HEK293 (cell line): Measurements from ENCODE around the gene HARS1.

Experiments
- BCL11B ChIP-seq: fragments of 450-650 bp; formaldehyde crosslinking; IDR thresholded peaks from 2 replicates; pipeline ENCODE4 v1.5.1; 2016; ENCODE audit warnings: low read depth, missing biosample characterization, missing genetic modification characterization
- PRDM1 ChIP-seq: fragments of 450-650 bp; formaldehyde crosslinking; IDR thresholded peaks from 2 replicates; pipeline ENCODE4; 2016; ENCODE audit warnings: missing biosample characterization, missing genetic modification characterization
- RBAK ChIP-seq: fragments of 450-650 bp; formaldehyde crosslinking; IDR thresholded peaks from 2 replicates; pipeline ENCODE4 v1.5.1; 2016; ENCODE audit warnings: missing biosample characterization, missing genetic modification characterization
- ZBTB1 ChIP-seq: fragments of 450-650 bp; formaldehyde crosslinking; IDR thresholded peaks from 2 replicates; pipeline ENCODE4 v1.5.1; 2016; ENCODE audit warnings: missing biosample characterization, missing genetic modification characterization
- ZBTB17 ChIP-seq: fragments of 450-650 bp; formaldehyde crosslinking; IDR thresholded peaks from 2 replicates; pipeline ENCODE4 v1.5.1; 2016; ENCODE audit warnings: missing biosample characterization, missing genetic modification characterization
- ZFP69B ChIP-seq: fragments of 450-650 bp; formaldehyde crosslinking; IDR thresholded peaks from 2 replicates; pipeline ENCODE4 v1.5.1; 2016; ENCODE audit warnings: missing biosample characterization, missing genetic modification characterization
- ZNF169 ChIP-seq: fragments of 450-650 bp; formaldehyde crosslinking; IDR thresholded peaks from 2 replicates; pipeline ENCODE4 v1.5.1; 2016; ENCODE audit warnings: missing biosample characterization, missing genetic modification characterization
- ZNF174 ChIP-seq: fragments of 450-650 bp; formaldehyde crosslinking; IDR thresholded peaks from 2 replicates; pipeline ENCODE4 v1.5.0; 2017; ENCODE audit warnings: missing biosample characterization, mild to moderate bottlenecking, missing genetic modification characterization
- ZNF214 ChIP-seq: fragments of 450-650 bp; formaldehyde crosslinking; IDR thresholded peaks from 2 replicates; pipeline ENCODE4 v1.5.1; 2017; ENCODE audit warnings: missing biosample characterization, mild to moderate bottlenecking, missing genetic modification characterization, borderline replicate concordance
- ZNF324 ChIP-seq: fragments of 450-650 bp; formaldehyde crosslinking; IDR thresholded peaks from 2 replicates; pipeline ENCODE4 v1.5.1; 2016; ENCODE audit warnings: missing biosample characterization, missing genetic modification characterization
- ZNF433 ChIP-seq: fragments of 450-650 bp; formaldehyde crosslinking; IDR thresholded peaks from 2 replicates; pipeline ENCODE4 v1.5.1; 2016; ENCODE audit warnings: missing biosample characterization, missing genetic modification characterization, low read depth
- ZNF501 ChIP-seq: fragments of 450-650 bp; formaldehyde crosslinking; IDR thresholded peaks from 2 replicates; pipeline ENCODE4 v1.5.1; 2016; ENCODE audit warnings: missing biosample characterization, missing genetic modification characterization
- ZNF529 ChIP-seq: fragments of 450-650 bp; formaldehyde crosslinking; IDR thresholded peaks from 2 replicates; pipeline ENCODE4 v1.5.1; 2017; ENCODE audit warnings: missing genetic modification characterization, missing biosample characterization; ENCODE audit not compliant: insufficient replicate concordance
- ZNF558 ChIP-seq: fragments of 450-650 bp; formaldehyde crosslinking; IDR thresholded peaks from 2 replicates; pipeline ENCODE4 v1.5.1; 2016; ENCODE audit warnings: missing biosample characterization, missing genetic modification characterization
- ZNF791 ChIP-seq: fragments of 450-650 bp; formaldehyde crosslinking; IDR thresholded peaks from 2 replicates; pipeline ENCODE4 v1.5.1; 2016; ENCODE audit warnings: missing biosample characterization, missing genetic modification characterization
- TF ChIP-seq, protein P1 (sequence below): fragments of 450-650 bp; formaldehyde crosslinking; IDR thresholded peaks from 2 replicates; pipeline ENCODE4 v1.5.1; 2016; ENCODE audit warnings: missing biosample characterization, missing genetic modification characterization
- TF ChIP-seq, protein P2 (sequence below): fragments of 450-650 bp; formaldehyde crosslinking; IDR thresholded peaks from 2 replicates; pipeline ENCODE4 v1.5.1; 2016; ENCODE audit warnings: missing biosample characterization, missing genetic modification characterization, low read depth
- TF ChIP-seq, protein P3 (sequence below): fragments of 450-650 bp; formaldehyde crosslinking; IDR thresholded peaks from 2 replicates; pipeline ENCODE4 v1.5.1; 2016; ENCODE audit warnings: missing biosample characterization, missing genetic modification characterization
- TF ChIP-seq, protein P4 (sequence below): fragments of 450-650 bp; formaldehyde crosslinking; IDR thresholded peaks from 2 replicates; pipeline ENCODE4 v1.5.1; 2016; ENCODE audit warnings: missing biosample characterization, missing genetic modification characterization, borderline replicate concordance
- TF ChIP-seq, protein P5 (sequence below): fragments of 450-650 bp; formaldehyde crosslinking; IDR thresholded peaks from 2 replicates; pipeline ENCODE4 v1.5.1; 2016; ENCODE audit warnings: missing biosample characterization, missing genetic modification characterization
- TF ChIP-seq, protein P6 (sequence below): fragments of 450-650 bp; formaldehyde crosslinking; IDR thresholded peaks from 2 replicates; pipeline ENCODE4 v1.5.1; 2016; ENCODE audit warnings: missing biosample characterization, missing genetic modification characterization
- TF ChIP-seq, protein P7 (sequence below): fragments of 450-650 bp; formaldehyde crosslinking; conservative IDR thresholded peaks from 2 replicates; pipeline ENCODE4 v1.5.1; 2016; ENCODE audit warnings: low read depth, missing biosample characterization, missing genetic modification characterization

HARS1 gene

DNA sequence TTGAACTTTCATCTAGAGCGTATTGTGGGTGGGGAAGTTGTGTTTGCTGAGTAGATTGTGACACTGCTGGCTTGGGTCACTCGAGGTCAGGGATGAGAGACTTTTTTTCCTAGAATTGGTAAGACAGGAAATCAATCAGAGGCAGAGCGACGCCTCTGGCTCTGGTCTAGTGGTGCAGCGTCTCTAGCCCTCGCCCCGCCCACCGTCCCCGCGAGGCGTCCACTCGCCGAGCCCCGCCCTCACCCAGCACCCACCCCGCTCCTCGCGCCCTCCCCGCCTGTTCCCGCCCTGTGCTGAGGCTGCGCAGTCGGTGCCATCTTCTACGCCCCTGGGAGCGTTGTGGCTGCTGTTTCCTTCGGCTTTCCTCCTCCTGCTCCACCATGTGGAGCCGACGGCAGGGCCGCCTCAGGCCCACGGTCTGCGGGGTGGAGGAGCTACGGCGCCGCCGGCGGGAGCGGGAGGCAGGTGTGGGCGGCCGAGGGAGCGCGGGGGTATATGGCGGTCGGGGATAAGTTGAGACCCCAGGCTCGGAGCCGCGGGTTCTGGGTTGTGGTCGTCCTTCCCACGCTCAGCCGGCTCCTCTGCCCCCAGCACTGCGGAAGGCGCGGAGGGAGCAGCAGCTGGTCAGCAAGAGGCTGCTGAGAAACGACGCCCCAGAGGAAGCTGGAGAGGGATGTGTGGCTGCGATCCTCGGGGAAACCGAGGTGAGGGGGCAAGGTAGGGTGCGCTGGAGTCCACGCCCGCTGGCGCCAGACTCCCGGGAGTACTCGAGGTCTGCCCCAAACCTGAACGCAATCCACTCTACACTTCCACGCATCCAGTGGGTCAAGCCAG, 51.8 kb downstream of the HARS1 start, which contains the start of gene TMCO6 (continued):
- TF ChIP-seq ZNF529 (tag by site-specific recombination) (no peak), ZFP69B (tag by site-specific recombination) (peak; percentile 11; the same call in 1 of the 2 replicates), ZNF324 (tag by site-specific recombination) (0 out of 2 replicates have a peak, but pooled peaks have one; percentile 22), ZNF174 (tag by site-specific recombination) (no peak), PRDM1 (tag by site-specific recombination) (no peak), ZNF169 (no peak), ZNF558 (tag by site-specific recombination) (no peak), ZNF214 (tag by site-specific recombination) (no peak), ZBTB1 (tag by site-specific recombination) (no peak), ZBTB17 (peak; percentile 92), BCL11B (no peak), ZNF791 (tag by site-specific recombination) (no peak), RBAK (tag by site-specific recombination) (no peak), ZNF501 (peak; percentile 96), ZNF433 (tag by site-specific recombination) (no peak)
- TF ChIP-seq, protein P1, sequence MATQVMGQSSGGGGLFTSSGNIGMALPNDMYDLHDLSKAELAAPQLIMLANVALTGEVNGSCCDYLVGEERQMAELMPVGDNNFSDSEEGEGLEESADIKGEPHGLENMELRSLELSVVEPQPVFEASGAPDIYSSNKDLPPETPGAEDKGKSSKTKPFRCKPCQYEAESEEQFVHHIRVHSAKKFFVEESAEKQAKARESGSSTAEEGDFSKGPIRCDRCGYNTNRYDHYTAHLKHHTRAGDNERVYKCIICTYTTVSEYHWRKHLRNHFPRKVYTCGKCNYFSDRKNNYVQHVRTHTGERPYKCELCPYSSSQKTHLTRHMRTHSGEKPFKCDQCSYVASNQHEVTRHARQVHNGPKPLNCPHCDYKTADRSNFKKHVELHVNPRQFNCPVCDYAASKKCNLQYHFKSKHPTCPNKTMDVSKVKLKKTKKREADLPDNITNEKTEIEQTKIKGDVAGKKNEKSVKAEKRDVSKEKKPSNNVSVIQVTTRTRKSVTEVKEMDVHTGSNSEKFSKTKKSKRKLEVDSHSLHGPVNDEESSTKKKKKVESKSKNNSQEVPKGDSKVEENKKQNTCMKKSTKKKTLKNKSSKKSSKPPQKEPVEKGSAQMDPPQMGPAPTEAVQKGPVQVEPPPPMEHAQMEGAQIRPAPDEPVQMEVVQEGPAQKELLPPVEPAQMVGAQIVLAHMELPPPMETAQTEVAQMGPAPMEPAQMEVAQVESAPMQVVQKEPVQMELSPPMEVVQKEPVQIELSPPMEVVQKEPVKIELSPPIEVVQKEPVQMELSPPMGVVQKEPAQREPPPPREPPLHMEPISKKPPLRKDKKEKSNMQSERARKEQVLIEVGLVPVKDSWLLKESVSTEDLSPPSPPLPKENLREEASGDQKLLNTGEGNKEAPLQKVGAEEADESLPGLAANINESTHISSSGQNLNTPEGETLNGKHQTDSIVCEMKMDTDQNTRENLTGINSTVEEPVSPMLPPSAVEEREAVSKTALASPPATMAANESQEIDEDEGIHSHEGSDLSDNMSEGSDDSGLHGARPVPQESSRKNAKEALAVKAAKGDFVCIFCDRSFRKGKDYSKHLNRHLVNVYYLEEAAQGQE (tag by site-specific recombination), result no peak; the same call in 1 of the 2 replicates
- TF ChIP-seq, protein P2, sequence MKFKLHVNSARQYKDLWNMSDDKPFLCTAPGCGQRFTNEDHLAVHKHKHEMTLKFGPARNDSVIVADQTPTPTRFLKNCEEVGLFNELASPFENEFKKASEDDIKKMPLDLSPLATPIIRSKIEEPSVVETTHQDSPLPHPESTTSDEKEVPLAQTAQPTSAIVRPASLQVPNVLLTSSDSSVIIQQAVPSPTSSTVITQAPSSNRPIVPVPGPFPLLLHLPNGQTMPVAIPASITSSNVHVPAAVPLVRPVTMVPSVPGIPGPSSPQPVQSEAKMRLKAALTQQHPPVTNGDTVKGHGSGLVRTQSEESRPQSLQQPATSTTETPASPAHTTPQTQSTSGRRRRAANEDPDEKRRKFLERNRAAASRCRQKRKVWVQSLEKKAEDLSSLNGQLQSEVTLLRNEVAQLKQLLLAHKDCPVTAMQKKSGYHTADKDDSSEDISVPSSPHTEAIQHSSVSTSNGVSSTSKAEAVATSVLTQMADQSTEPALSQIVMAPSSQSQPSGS, result no peak
- TF ChIP-seq, protein P3, sequence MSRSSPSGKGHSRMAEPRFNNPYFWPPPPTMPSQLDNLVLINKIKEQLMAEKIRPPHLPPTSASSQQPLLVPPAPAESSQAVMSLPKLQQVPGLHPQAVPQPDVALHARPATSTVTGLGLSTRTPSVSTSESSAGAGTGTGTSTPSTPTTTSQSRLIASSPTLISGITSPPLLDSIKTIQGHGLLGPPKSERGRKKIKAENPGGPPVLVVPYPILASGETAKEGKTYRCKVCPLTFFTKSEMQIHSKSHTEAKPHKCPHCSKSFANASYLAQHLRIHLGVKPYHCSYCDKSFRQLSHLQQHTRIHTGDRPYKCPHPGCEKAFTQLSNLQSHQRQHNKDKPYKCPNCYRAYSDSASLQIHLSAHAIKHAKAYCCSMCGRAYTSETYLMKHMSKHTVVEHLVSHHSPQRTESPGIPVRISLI (tag by site-specific recombination), result peak; percentile 93
- TF ChIP-seq, protein P4, sequence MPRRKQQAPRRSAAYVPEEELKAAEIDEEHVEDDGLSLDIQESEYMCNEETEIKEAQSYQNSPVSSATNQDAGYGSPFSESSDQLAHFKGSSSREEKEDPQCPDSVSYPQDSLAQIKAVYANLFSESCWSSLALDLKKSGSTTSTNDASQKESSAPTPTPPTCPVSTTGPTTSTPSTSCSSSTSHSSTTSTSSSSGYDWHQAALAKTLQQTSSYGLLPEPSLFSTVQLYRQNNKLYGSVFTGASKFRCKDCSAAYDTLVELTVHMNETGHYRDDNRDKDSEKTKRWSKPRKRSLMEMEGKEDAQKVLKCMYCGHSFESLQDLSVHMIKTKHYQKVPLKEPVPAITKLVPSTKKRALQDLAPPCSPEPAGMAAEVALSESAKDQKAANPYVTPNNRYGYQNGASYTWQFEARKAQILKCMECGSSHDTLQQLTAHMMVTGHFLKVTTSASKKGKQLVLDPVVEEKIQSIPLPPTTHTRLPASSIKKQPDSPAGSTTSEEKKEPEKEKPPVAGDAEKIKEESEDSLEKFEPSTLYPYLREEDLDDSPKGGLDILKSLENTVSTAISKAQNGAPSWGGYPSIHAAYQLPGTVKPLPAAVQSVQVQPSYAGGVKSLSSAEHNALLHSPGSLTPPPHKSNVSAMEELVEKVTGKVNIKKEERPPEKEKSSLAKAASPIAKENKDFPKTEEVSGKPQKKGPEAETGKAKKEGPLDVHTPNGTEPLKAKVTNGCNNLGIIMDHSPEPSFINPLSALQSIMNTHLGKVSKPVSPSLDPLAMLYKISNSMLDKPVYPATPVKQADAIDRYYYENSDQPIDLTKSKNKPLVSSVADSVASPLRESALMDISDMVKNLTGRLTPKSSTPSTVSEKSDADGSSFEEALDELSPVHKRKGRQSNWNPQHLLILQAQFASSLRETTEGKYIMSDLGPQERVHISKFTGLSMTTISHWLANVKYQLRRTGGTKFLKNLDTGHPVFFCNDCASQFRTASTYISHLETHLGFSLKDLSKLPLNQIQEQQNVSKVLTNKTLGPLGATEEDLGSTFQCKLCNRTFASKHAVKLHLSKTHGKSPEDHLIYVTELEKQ (tag by site-specific recombination), result no peak; the same call in 1 of the 2 replicates
- TF ChIP-seq, protein P5, sequence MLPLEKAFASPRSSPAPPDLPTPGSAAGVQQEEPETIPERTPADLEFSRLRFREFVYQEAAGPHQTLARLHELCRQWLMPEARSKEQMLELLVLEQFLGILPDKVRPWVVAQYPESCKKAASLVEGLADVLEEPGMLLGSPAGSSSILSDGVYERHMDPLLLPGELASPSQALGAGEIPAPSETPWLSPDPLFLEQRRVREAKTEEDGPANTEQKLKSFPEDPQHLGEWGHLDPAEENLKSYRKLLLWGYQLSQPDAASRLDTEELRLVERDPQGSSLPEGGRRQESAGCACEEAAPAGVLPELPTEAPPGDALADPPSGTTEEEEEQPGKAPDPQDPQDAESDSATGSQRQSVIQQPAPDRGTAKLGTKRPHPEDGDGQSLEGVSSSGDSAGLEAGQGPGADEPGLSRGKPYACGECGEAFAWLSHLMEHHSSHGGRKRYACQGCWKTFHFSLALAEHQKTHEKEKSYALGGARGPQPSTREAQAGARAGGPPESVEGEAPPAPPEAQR (tag by site-specific recombination), result no peak
- TF ChIP-seq, protein P6, sequence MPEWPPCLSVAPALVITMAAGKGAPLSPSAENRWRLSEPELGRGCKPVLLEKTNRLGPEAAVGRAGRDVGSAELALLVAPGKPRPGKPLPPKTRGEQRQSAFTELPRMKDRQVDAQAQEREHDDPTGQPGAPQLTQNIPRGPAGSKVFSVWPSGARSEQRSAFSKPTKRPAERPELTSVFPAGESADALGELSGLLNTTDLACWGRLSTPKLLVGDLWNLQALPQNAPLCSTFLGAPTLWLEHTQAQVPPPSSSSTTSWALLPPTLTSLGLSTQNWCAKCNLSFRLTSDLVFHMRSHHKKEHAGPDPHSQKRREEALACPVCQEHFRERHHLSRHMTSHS, result no peak
- TF ChIP-seq, protein P7, sequence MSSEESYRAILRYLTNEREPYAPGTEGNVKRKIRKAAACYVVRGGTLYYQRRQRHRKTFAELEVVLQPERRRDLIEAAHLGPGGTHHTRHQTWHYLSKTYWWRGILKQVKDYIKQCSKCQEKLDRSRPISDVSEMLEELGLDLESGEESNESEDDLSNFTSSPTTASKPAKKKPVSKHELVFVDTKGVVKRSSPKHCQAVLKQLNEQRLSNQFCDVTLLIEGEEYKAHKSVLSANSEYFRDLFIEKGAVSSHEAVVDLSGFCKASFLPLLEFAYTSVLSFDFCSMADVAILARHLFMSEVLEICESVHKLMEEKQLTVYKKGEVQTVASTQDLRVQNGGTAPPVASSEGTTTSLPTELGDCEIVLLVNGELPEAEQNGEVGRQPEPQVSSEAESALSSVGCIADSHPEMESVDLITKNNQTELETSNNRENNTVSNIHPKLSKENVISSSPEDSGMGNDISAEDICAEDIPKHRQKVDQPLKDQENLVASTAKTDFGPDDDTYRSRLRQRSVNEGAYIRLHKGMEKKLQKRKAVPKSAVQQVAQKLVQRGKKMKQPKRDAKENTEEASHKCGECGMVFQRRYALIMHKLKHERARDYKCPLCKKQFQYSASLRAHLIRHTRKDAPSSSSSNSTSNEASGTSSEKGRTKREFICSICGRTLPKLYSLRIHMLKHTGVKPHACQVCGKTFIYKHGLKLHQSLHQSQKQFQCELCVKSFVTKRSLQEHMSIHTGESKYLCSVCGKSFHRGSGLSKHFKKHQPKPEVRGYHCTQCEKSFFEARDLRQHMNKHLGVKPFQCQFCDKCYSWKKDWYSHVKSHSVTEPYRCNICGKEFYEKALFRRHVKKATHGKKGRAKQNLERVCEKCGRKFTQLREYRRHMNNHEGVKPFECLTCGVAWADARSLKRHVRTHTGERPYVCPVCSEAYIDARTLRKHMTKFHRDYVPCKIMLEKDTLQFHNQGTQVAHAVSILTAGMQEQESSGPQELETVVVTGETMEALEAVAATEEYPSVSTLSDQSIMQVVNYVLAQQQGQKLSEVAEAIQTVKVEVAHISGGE, result peak; percentile 25; the same call in 1 of the 2 replicates
